GM21390 (cell line): ENCODE measurements around the gene ELAC1.
"Not testable (repeated sequence)": the region's sequence is repeated elsewhere in the genome, so short reads cannot be mapped to it uniquely, and the experiment has no call there.

Experiments
- ATAC-seq: cut with Tn5 transposase; IDR thresholded peaks from one replicate; pipeline ENCODE4 v1.9.1; 2021; ENCODE audit not compliant: unreplicated experiment

Gene ELAC1

GRCh38 chr18:50967714-50968661 lies at the start of gene ELAC1:
Gene ELAC1, plus strand, starts transcription at chr18:50968040. Its CDS starts 6,365 bp downstream, at chr18:50974405.
- ATAC-seq = peak; percentile 94

- no peak for ATAC-seq
These were observed 49.7 kb upstream of the ELAC1 start for GRCh38 chr18:50918153-50918552.

GRCh38 chr18:50924372-50924771 lies 43.5 kb upstream of the ELAC1 start:
- no peak for ATAC-seq

- no peak for ATAC-seq
These were observed 41.3 kb upstream of the ELAC1 start for GRCh38 chr18:50926521-50926920.

- ATAC-seq = no peak
These were observed 39.3 kb upstream of the ELAC1 start for GRCh38 chr18:50928551-50928950.

GRCh38 chr18:50933684-50934083 lies 34.2 kb upstream of the ELAC1 start:
- ATAC-seq = no peak

- ATAC-seq = no peak
These were observed 33.2 kb upstream of the ELAC1 start for GRCh38 chr18:50934545-50935211.

GRCh38 chr18:50935493-50936191 lies 32.2 kb upstream of the ELAC1 start:
- ATAC-seq = no peak

- ATAC-seq = no peak
These were observed 30.7 kb upstream of the ELAC1 start for GRCh38 chr18:50937183-50937582.

- ATAC-seq = no peak
These were observed 28.9 kb upstream of the ELAC1 start for GRCh38 chr18:50938912-50939311.

GRCh38 chr18:50944245-50944932 lies 23.5 kb upstream of the ELAC1 start:
- ATAC-seq = no peak

GRCh38 chr18:50945918-50946317 lies 21.9 kb upstream of the ELAC1 start:
- ATAC-seq = not testable (repeated sequence)

GRCh38 chr18:50947899-50948298 lies 19.9 kb upstream of the ELAC1 start:
- no peak for ATAC-seq

GRCh38 chr18:50949185-50949584 lies 18.7 kb upstream of the ELAC1 start:
- no peak for ATAC-seq

- ATAC-seq = no peak
These were observed 17.2 kb upstream of the ELAC1 start for GRCh38 chr18:50950626-50951025.

GRCh38 chr18:50953822-50954221 lies 14.0 kb upstream of the ELAC1 start:
- no peak for ATAC-seq

- ATAC-seq = no peak
These were observed 12.6 kb upstream of the ELAC1 start for GRCh38 chr18:50955253-50955652.

- no peak for ATAC-seq
These were observed 11.7 kb upstream of the ELAC1 start for GRCh38 chr18:50956116-50956515.

- ATAC-seq = no peak
These were observed 5.9 kb upstream of the ELAC1 start for GRCh38 chr18:50961974-50962373.

GRCh38 chr18:50969448-50969847 lies 1.6 kb downstream of the ELAC1 start:
- ATAC-seq = no peak

- ATAC-seq = no peak
These were observed 2.2 kb downstream of the ELAC1 start for GRCh38 chr18:50970006-50970405.
